Neural cell (in vitro differentiated cells): ENCODE measurements around the gene LARP1. TPM values are rescaled to one million over a fixed set of nuclear protein-coding genes. Genes with fewer than 3 reads are reported as not detected.

Experiments
- H2AFZ ChIP-seq: fragments of 200-600, 300-800 bp; sonication (generic), shearing (Covaris generic); 2 replicates; pipeline ENCODE4 v1.6.0; 2014; ENCODE audit warnings: low read depth, mild to moderate bottlenecking, antibody characterized with exemption, low read length, moderate library complexity
- H3F3A ChIP-seq: fragments of 200-600 bp; shearing (Covaris generic); 2 replicates; pipeline ENCODE4 v1.6.1; 2016; ENCODE audit warnings: mild to moderate bottlenecking, moderate library complexity, mixed read lengths, antibody characterized with exemption, low read length; ENCODE audit not compliant: insufficient read depth, poor library complexity, severe bottlenecking
- H3K27ac ChIP-seq: fragments of 200-600, 300-800 bp; sonication (generic), shearing (Covaris generic); 2 replicates; pipeline ENCODE4 v1.5.1; 2014; ENCODE audit warnings: mild to moderate bottlenecking, low read length, moderate library complexity
- H3K27me3 ChIP-seq: fragments of 300-800, 200-600 bp; sonication (generic), shearing (Covaris generic); 2 replicates; pipeline ENCODE4 v1.6.0; 2014; ENCODE audit warnings: mild to moderate bottlenecking, low read depth, low read length, moderate library complexity; ENCODE audit not compliant: insufficient read depth
- H3K36me3 ChIP-seq: fragments of 300-800, 200-600 bp; sonication (generic), shearing (Covaris generic); 2 replicates; pipeline ENCODE4 v1.5.1; 2014; ENCODE audit warnings: mild to moderate bottlenecking, antibody characterized with exemption, low read length, moderate library complexity; ENCODE audit not compliant: insufficient read depth
- H3K4me2 ChIP-seq: fragments of 300-800, 200-600 bp; sonication (generic), shearing (Covaris generic); 2 replicates; pipeline ENCODE4 v1.6.0; 2014; ENCODE audit warnings: mild to moderate bottlenecking, low read length
- H3K4me3 ChIP-seq: fragments of 300-800, 200-600 bp; sonication (generic), shearing (Covaris generic); 2 replicates; pipeline ENCODE4 v1.5.1; 2014; ENCODE audit warnings: mild to moderate bottlenecking, low read length, moderate library complexity
- H3K79me2 ChIP-seq: fragments of 200-600 bp; shearing (Covaris generic); replicated peaks from 2 replicates; pipeline ENCODE4 v1.6.0; 2014; ENCODE audit warnings: mild to moderate bottlenecking, low read length, moderate library complexity; ENCODE audit not compliant: insufficient read depth
- H3K9ac ChIP-seq: fragments of 300-800, 200-600 bp; sonication (generic), shearing (Covaris generic); 2 replicates; pipeline ENCODE4 v1.6.1; 2016; ENCODE audit warnings: mild to moderate bottlenecking, low read length, mixed read lengths
- H3K9me2 ChIP-seq: fragments of 200-600 bp; shearing (Covaris generic); 2 replicates; pipeline ENCODE4 v1.6.1; 2016; ENCODE audit warnings: mild to moderate bottlenecking, low read length, mixed read lengths; ENCODE audit not compliant: insufficient read depth
- H3K9me3 ChIP-seq: fragments of 200-600, 300-800 bp; sonication (generic), shearing (Covaris generic); 2 replicates; pipeline ENCODE4 v1.6.1; 2016; ENCODE audit warnings: mild to moderate bottlenecking, mixed run types, low read length, moderate library complexity, mixed read lengths
- H4K20me1 ChIP-seq: fragments of 200-600 bp; shearing (Covaris generic); 2 replicates; pipeline ENCODE4 v1.6.1; 2016; ENCODE audit warnings: mild to moderate bottlenecking, mixed run types; ENCODE audit not compliant: insufficient read depth
- EP300 ChIP-seq: fragments of 450-650 bp; conservative IDR thresholded peaks from 2 replicates; pipeline ENCODE4 v1.6.1; 2014; ENCODE audit warnings: antibody characterized with exemption, mild to moderate bottlenecking, moderate library complexity; ENCODE audit not compliant: poor library complexity, severe bottlenecking
- EZH2 ChIP-seq: fragments of 200-600, 300-800 bp; shearing (Covaris generic), sonication (generic); IDR thresholded peaks from 2 replicates; pipeline ENCODE4 v1.6.1; 2014; ENCODE audit warnings: antibody characterized with exemption, low read length, borderline replicate concordance, mild to moderate bottlenecking; ENCODE audit not compliant: insufficient read depth, poor library complexity, severe bottlenecking
- MXI1 ChIP-seq: fragments of 450-650 bp; conservative IDR thresholded peaks from 2 replicates; pipeline ENCODE4 v1.6.1; 2014; ENCODE audit warnings: antibody characterized with exemption, mild to moderate bottlenecking; ENCODE audit not compliant: poor library complexity, severe bottlenecking
- POLR2AphosphoS5 ChIP-seq: IDR thresholded peaks from 2 replicates; pipeline ENCODE4 v1.6.1; 2012
- RAD21 ChIP-seq: fragments of 450-650 bp; conservative IDR thresholded peaks from 2 replicates; pipeline ENCODE4 v1.6.1; 2014; ENCODE audit warnings: antibody characterized with exemption, mild to moderate bottlenecking, moderate library complexity
- REST ChIP-seq: IDR thresholded peaks from 2 replicates; pipeline ENCODE4 v1.6.1; 2012; ENCODE audit warnings: borderline replicate concordance
- SMC3 ChIP-seq: fragments of 450-650 bp; conservative IDR thresholded peaks from 2 replicates; pipeline ENCODE4 v1.6.1; 2014; ENCODE audit warnings: antibody characterized with exemption, mild to moderate bottlenecking, moderate library complexity; ENCODE audit not compliant: poor library complexity
- TAF1 ChIP-seq: IDR thresholded peaks from 2 replicates; pipeline ENCODE4 v1.6.1; 2012; ENCODE audit warnings: low read depth
- polyA plus RNA-seq: library from polyadenylated mRNA; depleted of rRNA; stranded (reverse); fragments of >200 nt; gene quantifications from 2 replicates; pipeline ENCODE4 v1.2.3, GENCODE V29; 2014
- TF ChIP-seq, protein P1 (sequence below): fragments of 450-650 bp; IDR thresholded peaks from 2 replicates; pipeline ENCODE4 v1.5.1; 2014; ENCODE audit warnings: antibody characterized with exemption, mild to moderate bottlenecking, moderate library complexity; ENCODE audit not compliant: poor library complexity, severe bottlenecking

The LARP1 gene
- polyA plus RNA-seq, 1 donor from 2014 or later: 36.1 TPM

DNA sequence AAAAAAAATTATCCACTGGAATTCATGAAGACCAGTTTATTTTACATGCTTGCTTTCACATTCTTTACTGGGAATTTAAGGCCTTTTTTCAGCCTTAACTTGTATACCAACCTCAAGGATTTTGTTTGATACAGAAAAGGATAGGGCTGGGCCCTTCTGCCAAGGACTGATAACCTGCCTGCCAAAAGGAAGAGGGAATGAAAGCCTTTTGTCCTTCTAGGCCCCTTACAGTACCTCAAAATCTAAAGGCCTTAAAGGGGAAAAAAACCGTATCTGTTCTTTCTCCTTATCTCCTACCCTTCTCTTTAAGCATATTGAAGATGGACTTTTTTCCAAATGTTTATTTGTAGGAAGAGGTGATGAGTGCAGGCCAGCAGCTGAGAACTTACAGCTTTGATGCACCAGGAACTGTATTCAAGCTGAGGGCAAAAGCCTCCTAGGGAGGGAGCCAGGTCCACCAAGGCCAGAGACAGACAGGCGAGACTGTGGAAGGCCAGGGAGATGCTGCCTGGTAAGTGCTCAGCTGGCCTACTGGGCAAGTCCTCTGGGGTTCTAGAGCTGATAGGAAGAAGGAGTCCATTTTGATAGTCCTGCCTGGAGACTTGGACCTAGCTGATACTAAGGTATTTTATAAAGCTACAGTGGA is 63.4 kb downstream of the LARP1 start:
- Histone ChIP-seq H3K9ac (no peak overlapping the region), H3K79me2 (no peaks in the 10 kb centered on the region), H4K20me1 (no peaks in the 10 kb centered on the region), H3K4me2 (no peak overlapping the region), H3K4me3 (no peak overlapping the region), H3F3A (no peaks in the 10 kb centered on the region), H2AFZ (no peak overlapping the region), H3K36me3 (no peaks in the 10 kb centered on the region), H3K27me3 (no peaks in the 10 kb centered on the region), H3K9me2 (no peaks in the 10 kb centered on the region), H3K27ac (no peak overlapping the region), H3K9me3 (no peaks in the 10 kb centered on the region)
- TF ChIP-seq, protein P1, sequence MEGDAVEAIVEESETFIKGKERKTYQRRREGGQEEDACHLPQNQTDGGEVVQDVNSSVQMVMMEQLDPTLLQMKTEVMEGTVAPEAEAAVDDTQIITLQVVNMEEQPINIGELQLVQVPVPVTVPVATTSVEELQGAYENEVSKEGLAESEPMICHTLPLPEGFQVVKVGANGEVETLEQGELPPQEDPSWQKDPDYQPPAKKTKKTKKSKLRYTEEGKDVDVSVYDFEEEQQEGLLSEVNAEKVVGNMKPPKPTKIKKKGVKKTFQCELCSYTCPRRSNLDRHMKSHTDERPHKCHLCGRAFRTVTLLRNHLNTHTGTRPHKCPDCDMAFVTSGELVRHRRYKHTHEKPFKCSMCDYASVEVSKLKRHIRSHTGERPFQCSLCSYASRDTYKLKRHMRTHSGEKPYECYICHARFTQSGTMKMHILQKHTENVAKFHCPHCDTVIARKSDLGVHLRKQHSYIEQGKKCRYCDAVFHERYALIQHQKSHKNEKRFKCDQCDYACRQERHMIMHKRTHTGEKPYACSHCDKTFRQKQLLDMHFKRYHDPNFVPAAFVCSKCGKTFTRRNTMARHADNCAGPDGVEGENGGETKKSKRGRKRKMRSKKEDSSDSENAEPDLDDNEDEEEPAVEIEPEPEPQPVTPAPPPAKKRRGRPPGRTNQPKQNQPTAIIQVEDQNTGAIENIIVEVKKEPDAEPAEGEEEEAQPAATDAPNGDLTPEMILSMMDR: no peak
- no peak for TF ChIP-seq TAF1
- no peak for TF ChIP-seq EP300

GRCh38 chr5:154819546-154819945 is 64.4 kb downstream of the LARP1 start:
- H3K4me3 ChIP-seq: no peak overlapping the region
- no peak overlapping the region for H2AFZ ChIP-seq
- H3K4me2 ChIP-seq: no peak overlapping the region
- H3K27ac ChIP-seq: no peak overlapping the region
- no peak for TF ChIP-seq EP300
- no peak for TF ChIP-seq REST
- no peak for TF ChIP-seq EZH2
- TF ChIP-seq, protein P1: no peak
- no peak for TF ChIP-seq MXI1
- TF ChIP-seq SMC3: no peak
- no peak for TF ChIP-seq POLR2AphosphoS5
- TF ChIP-seq RAD21: no peak
- no peak overlapping the region for H3K9ac ChIP-seq
- H4K20me1 ChIP-seq: no peaks in the 10 kb centered on the region
- H3K9me2 ChIP-seq: no peaks in the 10 kb centered on the region
- no peaks in the 10 kb centered on the region for H3F3A ChIP-seq
- no peaks in the 10 kb centered on the region for H3K79me2 ChIP-seq
- no peaks in the 10 kb centered on the region for H3K36me3 ChIP-seq
- H3K27me3 ChIP-seq: no peaks in the 10 kb centered on the region
- no peaks in the 10 kb centered on the region for H3K9me3 ChIP-seq
